Gastrocnemius medialis (tissue), 4 donors: ENCODE data around the gene CELF4.

Experiments
- POLR2A ChIP-seq, 2 donors: fragments of 450-650 bp; IDR thresholded peaks; one replicate each; pipeline ENCODE4 v1.6.1; 2017; ENCODE audit warnings: antibody characterized with exemption in 2 of 2, mild to moderate bottlenecking in 2 of 2, moderate library complexity in 2 of 2
- TF ChIP-seq, protein P1 (sequence below), 5 experiments: fragments of 450-650 bp in 3 of 5; fragments of 200-600 bp in 2 of 5; sonication (generic) in 2 of 5; IDR thresholded peaks in 4 of 5; conservative IDR thresholded peaks in 1 of 5; 1 replicate in 4 of 5; 2 replicates in 1 of 5; pipeline ENCODE4 v1.5.1; 2016 to 2019; ENCODE audit warnings: antibody characterized with exemption in 5 of 5, mild to moderate bottlenecking in 3 of 5, moderate library complexity in 3 of 5

GRCh38 chr18:37460604-37461003 lies 105.0 kb downstream of the CELF4 start:
- TF ChIP-seq, protein P1, sequence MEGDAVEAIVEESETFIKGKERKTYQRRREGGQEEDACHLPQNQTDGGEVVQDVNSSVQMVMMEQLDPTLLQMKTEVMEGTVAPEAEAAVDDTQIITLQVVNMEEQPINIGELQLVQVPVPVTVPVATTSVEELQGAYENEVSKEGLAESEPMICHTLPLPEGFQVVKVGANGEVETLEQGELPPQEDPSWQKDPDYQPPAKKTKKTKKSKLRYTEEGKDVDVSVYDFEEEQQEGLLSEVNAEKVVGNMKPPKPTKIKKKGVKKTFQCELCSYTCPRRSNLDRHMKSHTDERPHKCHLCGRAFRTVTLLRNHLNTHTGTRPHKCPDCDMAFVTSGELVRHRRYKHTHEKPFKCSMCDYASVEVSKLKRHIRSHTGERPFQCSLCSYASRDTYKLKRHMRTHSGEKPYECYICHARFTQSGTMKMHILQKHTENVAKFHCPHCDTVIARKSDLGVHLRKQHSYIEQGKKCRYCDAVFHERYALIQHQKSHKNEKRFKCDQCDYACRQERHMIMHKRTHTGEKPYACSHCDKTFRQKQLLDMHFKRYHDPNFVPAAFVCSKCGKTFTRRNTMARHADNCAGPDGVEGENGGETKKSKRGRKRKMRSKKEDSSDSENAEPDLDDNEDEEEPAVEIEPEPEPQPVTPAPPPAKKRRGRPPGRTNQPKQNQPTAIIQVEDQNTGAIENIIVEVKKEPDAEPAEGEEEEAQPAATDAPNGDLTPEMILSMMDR (IDR thresholded peaks at IDR 0.05 in 4 of 5, conservative IDR thresholded peaks at IDR 0.05 in 1 of 5), result no peak
- TF ChIP-seq POLR2A (IDR thresholded peaks at IDR 0.05), result no peak
